Medulla oblongata (tissue), 1 donor: ENCODE results near the gene RUNX2.
"Not testable (repeated sequence)": the region's sequence is repeated elsewhere in the genome, so short reads cannot be mapped to it uniquely, and the experiment has no call there.

Source experiments
- DNase-seq: peaks from one replicate; pipeline ENCODE4 v3.0.0-alpha.2; 2015; ENCODE audit errors: extremely low spot score

Gene RUNX2

GRCh38 chr6:45556828-45557227 is 228.7 kb downstream of the RUNX2 start:
- DNase-seq, result no peak

DNA sequence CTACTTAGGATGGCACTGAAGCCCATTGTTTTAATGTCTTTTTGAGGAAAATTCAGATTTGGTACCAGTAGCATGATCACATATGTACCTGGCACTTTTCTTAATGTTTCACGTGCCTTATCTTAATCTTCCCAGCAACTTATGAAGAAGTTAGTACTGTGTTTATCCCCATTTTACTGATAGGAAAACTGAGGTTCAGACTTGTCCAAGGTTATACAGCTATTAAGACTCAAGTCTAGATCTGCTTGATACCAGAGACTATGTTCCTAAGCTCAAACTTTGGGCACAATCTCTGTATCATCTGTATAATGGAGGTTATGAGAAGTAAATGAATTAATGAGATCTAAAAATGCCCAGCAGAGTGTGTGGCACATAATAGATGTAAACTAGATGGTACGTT is 229.3 kb downstream of the RUNX2 start:
- DNase-seq, result no peak

DNA sequence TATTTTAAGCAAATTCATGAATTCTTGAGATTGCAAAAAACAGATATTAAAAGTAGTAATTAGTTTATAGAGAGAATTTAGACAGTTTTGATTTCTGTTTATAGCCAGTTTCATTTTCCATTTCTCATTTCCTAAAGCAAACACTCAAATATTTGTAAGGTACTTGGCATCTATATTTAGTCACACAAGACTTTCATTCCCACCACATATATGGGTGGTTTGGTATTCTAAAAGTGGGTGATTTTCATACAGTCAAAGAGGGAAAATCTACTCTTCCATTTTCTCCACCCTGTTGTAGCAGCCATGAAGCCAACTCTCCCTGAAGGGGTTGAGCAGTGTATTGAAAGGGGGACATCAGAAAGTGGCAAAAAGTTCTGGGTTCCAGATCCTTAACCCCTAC is 230.7 kb downstream of the RUNX2 start:
- DNase-seq, result no peak

DNA sequence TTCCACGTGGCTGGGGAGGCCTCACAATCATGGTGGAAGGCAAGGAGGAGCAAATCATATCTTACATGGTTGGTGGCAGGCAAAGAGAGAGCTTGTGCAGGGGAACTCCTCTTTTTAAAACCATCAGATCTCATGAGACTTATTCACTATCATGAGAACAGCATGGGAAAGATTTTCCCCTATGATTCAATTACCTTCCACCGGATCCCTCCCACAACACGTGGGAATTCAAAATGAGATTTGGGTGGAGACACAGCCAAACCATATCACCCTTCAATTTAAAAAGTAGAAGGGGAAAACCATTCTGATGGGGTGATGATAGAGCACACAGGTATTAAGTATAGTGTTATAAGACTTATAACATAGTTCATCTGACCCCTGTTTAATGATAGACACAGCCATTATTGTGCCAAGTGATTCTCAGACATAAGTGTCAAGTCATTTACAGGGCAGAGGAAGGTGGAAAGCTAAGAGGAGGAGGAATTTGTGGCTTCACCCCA is 232.2 kb downstream of the RUNX2 start:
- not testable (repeated sequence) for DNase-seq

DNA sequence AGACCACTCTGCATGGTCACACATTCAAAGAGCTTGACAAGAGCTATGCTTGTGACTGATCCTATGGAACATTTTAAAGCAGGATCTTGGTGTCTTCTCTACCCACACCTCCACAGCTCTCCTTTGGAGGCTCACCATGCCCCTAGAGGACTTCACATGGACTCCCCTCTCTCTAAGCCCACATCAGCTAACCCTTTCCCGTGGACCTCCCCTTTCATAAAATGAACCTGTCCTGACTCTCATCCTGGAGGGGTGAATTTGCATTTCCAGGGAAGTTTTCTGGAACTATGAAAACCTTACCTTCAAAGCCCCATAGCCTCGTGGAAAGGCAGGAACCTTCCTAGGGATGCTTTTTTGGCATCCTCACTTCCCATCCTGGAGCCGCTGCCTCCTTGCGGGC is 234.0 kb downstream of the RUNX2 start:
- DNase-seq, result no peak

GRCh38 chr6:45563041-45563440 is 234.9 kb downstream of the RUNX2 start:
- DNase-seq, result no peak

DNA sequence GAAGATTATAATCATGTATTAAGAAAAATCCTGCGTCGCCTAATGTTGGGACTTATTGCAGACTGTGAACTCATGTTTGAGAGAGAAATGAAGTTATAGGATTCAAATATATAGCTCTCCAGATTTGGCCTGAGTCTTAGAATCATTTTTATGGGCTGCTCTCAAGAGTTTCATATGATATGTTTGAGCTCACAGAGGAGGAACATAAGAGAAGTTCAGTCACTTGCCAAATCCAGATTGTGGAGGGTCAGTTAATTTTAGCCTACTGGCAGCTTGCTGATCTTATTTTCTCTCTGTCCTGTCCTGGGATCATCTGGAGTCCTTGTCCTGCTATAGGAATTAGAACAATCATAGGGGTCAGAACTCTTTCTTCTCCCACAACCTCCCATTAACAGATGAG is 235.7 kb downstream of the RUNX2 start:
- DNase-seq, result no peak

GRCh38 chr6:45566882-45567281 is 238.8 kb downstream of the RUNX2 start:
- DNase-seq, result no peak

- no peak for DNase-seq
These were observed 239.7 kb downstream of the RUNX2 start for GRCh38 chr6:45567879-45568278.

GRCh38 chr6:45568626-45569025 is 240.5 kb downstream of the RUNX2 start:
- no peak for DNase-seq

DNA sequence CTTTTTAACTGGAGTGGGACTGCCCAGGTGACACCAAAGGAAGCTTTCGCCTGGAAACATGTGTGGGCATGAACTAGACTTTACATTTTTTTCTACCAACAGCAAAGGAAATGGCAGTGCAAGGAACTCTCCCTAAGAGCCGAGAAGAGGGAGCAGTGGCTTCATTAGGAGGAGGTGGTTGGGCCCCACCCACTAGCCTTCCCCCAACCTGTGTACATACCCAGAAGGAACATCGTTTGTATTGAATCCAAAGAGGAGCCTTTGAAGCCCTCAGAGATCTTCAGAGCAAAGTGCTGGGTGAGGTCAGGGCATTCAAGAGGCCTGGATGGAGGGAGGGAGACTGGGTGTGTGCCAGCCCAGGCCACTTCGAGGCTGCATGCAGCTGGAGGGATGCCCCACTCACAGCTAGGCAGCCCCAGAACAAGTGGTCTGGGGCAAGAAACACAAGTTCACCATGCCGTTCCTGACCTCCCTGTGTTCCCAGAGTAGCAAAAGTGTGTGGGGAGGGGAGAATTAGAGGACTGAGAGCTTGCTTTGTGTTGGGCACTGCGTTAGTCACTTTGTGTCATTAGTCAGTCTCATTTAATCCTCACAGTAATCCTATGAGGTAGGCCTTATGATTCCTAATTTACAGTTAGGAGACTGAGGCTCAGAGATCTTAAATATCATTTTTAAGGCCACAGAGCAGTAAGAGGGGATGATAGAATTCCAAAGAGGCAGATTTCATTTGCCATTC is 241.2 kb downstream of the RUNX2 start:
- DNase-seq, result peak; percentile 9

DNA sequence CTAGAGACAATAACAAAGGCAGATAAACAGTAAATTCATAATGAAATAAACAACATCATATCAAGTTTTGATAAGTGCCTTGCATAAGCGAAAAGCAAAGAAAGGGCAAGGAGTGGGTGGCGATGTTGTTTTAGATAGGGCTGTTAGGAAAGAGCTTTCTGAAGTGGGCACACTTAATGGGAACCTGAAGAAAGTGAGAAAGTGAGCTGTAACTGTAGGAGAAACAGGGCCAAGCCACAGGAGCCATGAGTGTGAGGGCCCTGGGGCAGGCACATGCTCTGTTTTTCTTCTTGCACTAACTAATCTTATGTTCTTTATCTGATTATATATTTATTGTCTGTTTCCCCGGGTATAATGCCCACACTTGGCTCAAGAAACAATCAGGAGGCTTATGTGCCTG is 243.0 kb downstream of the RUNX2 start:
- no peak for DNase-seq

GRCh38 chr6:45572833-45573232 is 244.7 kb downstream of the RUNX2 start:
- no peak for DNase-seq

DNA sequence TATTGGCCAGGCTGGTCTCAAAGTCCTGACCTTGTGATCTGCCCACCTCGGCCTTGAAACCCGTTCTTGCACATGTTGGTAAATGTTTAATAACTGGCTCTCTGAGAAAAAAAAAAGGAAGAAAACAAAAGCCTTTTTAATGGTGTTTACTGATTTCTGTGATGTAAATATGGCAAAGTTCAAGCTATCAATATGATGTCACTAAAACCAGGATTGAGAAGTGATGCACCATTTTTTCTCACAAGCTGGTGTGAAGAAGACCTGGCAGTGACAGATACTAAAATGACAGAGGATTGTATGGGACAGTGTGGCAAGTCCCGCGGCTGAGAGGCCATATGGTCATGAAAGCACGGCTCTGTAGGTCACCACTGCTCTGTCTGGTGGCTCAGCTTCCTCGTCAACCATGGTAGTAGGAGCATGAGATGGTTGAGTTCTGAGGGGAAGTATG is 245.9 kb downstream of the RUNX2 start:
- no peak for DNase-seq

GRCh38 chr6:45574885-45575284 is 246.8 kb downstream of the RUNX2 start:
- no peak for DNase-seq

DNA sequence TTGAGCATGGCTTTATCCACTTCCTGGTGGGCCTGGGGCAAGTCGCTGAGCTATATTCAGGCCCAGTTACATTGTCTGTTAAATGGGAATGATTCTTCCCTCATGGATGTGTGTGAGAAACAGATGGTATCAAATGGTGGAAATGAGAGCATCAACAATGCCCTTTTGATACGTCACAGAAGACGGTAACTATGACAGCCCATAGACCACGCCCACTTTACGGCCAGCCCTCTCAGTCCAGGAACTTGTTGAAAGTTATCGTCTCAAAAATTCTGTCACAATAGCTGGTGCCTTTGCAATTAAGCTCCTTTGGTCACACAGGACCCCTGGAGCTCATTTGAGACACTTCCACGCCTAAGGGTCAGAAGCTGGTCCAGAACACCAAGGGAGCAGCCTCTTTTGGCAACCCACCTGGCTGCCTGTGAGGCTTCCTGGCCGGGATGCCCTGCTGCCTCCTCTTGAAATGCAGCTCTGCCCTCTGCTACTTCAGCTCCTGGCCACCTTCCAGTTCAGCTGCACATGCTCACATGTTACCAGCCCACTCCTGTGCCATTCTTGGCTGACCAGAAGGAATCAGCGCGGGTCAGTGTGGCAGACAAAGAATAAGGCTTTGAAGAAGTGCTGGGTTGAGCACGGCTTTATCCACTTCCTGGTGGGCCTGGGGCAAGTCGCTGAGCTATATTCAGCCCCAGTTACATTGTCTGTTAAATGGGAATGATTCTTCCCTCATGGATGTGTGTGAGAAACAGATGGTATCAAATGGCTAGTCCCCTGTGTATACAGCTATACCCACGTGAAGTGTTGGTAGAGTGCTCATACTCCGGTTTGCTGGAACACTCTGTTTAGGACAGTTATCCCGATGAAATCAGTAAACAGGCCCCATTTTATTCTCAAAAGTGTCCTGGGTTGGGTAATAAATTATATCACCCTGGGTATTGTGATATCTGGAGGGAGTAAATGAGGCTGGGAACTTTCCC is 248.8 kb downstream of the RUNX2 start:
- peak; percentile 48 for DNase-seq

DNA sequence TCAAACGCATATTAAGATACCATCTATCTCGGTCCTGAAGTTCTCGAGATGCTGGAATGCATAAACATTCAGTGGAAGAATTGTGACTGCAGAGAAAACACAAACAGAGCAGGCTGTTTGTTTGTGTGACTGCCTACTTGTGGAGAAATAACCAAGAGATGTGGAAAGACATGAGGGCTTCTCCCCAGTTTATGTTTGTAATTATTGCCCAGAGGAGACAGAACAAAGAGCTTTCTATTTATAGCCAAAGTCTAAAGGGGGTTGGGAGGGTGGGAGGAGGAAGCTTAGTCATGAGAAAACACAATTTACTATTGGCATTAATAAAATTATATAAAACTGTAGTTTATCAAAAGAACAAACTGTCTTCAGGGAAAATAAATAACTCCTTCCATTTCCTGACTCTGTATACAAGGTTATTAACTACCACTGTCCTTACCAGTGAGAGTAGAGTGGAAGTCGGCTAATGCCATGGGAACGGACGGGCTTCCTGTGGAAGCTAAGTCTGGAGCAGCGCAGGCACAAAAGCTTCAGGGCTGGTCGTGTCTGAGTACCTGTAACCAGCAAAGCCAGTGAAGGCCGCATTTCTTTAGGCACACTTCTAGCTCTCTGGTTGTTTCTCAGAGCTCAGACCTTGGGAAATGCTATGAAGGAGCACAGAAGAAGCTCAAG is 249.8 kb downstream of the RUNX2 start:
- peak; percentile 10 for DNase-seq

DNA sequence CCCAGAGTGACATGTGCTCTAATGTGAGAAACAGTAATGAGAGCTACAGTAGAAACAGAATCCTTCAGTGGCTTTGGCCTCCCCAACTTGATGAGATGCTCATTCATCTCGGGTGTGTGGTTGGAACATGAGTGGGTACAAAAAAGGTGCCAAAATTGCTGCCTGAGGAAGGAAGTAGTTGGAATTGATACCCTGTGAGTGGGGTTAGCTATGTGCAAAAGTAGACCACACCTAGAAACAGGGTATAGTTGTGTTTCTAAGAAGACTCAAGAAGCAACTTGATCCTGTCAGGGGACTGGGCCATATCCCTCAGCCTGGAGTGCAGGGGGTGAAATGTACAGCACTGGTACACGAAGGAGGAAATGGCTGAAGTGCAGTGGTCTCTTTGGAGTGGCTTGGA is 256.0 kb downstream of the RUNX2 start:
- DNase-seq, result no peak

DNA sequence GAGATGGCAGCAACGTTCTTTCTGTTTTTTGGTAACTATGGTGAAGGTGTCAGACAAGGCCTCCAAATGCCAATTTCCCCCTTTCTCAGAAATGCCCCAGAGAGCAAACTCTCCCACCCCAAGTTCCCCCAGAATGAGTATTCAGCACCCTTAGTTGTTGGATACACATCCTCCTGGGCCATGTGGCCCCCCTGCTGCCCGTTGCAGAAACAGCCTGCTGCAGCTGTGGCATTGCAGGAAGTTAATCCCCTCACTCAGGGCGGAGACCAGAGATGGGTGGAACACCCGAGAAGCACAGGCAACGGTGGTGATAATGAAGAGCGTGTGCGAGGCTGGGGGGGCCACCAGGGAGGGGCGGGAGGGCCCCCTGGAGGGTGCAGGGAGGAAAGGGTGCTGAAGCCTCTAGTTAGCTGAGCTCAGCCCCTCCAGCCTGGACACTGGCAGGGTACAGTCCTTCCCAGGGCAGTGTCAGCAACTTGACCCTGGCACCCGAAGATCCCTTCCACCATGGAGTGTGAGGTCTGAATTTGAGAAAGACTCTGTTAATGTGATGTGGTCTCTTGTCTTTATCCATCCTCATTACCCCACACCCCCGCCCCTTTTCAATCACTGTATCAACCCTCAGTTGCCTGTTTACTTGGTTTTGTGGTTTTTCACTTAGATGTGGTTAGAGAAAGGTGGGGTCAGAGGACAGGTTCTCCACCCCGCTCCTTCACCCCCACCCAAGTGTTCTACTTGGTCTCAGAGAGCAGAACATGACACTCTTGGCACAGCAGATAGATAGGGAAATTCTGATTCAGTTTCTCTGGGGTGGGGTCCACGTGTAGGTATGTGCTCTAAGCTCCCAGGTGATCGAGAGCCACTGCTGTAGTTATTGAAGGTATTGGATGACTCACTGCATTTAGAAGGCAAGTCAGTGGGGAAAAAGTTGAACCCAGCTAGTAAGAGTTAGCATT is 258.4 kb downstream of the RUNX2 start:
- no peak for DNase-seq

GRCh38 chr6:45587229-45588060 is 259.3 kb downstream of the RUNX2 start:
- no peak for DNase-seq
